HG02642 (cell line): Measurements from ENCODE around the gene RBM14.
A peak's percentile ranks its signal among the peaks of the same experiment; 100 is the strongest.
"Not testable (repeated sequence)": the region's sequence is repeated elsewhere in the genome, so short reads cannot be mapped to it uniquely, and the experiment has no call there.

Source experiments
- ATAC-seq: cut with Tn5 transposase; IDR thresholded peaks from one replicate; pipeline ENCODE4 v1.9.1; 2021; ENCODE audit warnings: mild to moderate bottlenecking; ENCODE audit not compliant: unreplicated experiment, poor library complexity

Gene RBM14, protein sequence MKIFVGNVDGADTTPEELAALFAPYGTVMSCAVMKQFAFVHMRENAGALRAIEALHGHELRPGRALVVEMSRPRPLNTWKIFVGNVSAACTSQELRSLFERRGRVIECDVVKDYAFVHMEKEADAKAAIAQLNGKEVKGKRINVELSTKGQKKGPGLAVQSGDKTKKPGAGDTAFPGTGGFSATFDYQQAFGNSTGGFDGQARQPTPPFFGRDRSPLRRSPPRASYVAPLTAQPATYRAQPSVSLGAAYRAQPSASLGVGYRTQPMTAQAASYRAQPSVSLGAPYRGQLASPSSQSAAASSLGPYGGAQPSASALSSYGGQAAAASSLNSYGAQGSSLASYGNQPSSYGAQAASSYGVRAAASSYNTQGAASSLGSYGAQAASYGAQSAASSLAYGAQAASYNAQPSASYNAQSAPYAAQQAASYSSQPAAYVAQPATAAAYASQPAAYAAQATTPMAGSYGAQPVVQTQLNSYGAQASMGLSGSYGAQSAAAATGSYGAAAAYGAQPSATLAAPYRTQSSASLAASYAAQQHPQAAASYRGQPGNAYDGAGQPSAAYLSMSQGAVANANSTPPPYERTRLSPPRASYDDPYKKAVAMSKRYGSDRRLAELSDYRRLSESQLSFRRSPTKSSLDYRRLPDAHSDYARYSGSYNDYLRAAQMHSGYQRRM

DNA sequence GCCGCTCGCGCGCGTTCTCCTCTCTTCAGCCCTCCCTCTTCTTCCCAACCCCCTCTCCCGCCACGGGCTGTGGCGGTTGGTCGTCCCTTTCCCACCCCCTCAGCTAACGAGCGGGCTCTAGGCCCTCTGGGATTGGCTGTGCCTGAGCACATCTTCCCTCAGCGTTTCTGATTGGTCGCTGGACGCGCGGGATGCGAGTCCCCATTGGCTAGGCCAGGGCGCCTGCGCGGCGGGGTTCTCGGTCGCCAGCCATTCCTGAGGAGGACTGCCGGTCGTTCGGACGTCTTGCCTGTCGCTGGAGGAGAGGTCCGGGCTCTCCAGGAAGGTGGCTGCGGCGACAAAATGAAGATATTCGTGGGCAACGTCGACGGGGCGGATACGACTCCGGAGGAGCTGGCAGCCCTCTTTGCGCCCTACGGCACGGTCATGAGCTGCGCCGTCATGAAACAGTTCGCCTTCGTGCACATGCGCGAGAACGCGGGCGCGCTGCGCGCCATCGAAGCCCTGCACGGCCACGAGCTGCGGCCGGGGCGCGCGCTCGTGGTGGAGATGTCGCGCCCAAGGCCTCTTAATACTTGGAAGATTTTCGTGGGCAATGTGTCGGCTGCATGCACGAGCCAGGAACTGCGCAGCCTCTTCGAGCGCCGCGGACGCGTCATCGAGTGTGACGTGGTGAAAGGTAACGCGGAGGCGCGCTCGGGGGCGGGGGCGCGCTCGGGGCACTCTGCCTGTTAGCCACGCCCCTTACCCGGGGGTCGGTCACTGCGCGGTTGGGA is at the start of gene RBM14:
TSS of gene RBM14 (plus strand) at position 252 of the 776 bp plus-strand sequence. CDS start at position 343, 91 bp downstream.
- peak; percentile 92 for ATAC-seq

- no peak for ATAC-seq
These were observed 48.7 kb upstream of the RBM14 start for GRCh38 chr11:66567787-66568123.

DNA sequence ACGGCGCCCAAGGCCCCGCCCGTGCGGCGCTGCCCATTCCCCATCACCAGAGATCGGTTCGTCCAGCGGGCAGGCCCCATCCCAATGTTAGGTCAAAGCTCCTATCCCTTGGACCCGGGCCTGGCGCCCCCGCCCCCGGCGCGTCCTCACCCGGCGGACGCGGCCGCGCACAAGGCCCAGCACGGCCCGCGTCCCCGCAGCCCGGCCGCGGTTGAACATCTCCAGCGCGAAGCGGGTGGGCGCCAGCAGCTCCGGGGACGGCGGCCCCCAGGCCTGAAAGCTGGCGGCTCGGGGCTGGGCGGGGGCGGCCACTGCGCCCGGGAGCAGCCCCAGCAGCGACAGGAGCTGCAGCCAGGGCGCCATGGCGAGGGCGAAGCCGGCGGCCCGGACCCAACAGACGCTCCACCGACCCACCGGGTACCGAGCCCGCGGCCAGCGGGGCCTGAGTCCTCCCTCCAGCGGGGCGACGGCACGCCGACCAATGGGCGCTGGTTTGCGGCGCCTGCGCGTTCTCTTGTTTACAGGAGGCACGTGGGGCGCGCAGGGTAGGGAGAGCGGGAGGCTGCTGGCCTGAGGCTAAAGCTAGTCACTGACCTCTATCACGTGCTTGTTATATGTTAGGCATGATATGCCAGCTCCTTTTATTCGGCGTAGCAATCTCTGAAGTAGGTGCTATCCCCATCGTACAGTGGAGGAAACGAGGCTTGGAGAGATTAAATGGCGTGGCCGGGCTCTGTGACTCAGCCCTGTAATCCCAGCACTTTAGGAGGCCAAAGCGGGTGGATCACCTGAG is 48.1 kb upstream of the RBM14 start, which contains the start of gene CTSF:
TSS of gene CTSF (minus strand) at position 483 of the 793 bp plus-strand sequence. CDS start at position 363, 120 bp downstream.
- no peak for ATAC-seq

GRCh38 chr11:66569076-66569475 is 47.4 kb upstream of the RBM14 start:
- ATAC-seq = no peak

DNA sequence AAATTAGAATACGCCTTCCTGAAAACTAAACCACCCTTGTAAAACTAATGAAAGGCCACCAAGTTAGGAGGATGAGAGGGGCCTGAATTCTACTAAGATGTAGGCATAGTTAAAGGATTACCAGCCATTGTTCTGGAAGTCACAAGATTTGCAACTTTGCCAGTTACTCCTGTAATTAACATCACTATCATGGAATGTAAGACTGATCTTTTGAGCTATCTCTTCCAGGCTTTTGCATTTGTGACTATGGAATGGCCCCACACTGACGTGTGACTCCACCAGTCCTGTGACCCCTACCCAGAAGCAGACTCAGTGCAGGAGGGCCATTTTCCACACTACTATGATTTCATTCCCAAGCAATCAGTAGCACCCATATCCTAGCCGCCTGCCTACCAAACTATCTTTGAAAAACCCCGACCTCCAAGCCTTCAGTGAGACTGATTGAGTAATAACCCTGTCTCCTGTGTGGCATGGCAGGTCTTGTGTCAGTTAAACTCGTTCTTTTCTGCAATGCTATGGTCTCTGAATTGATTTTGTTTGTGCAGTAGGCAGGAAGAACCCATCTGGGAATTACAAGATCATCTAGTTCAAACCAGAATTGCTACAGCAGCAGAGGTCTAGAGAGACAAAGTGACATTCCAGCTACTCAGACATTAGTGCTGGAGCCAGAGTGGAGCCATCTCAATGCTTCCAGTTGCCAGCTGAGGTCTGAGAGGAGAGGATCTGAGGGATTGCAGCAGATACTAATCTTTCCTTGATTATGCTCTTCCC is 46.2 kb upstream of the RBM14 start:
- ATAC-seq = no peak

GRCh38 chr11:66570850-66571180 is 45.6 kb upstream of the RBM14 start:
- ATAC-seq = no peak

- ATAC-seq = no peak
These were observed 37.3 kb upstream of the RBM14 start for GRCh38 chr11:66579017-66579606.

DNA sequence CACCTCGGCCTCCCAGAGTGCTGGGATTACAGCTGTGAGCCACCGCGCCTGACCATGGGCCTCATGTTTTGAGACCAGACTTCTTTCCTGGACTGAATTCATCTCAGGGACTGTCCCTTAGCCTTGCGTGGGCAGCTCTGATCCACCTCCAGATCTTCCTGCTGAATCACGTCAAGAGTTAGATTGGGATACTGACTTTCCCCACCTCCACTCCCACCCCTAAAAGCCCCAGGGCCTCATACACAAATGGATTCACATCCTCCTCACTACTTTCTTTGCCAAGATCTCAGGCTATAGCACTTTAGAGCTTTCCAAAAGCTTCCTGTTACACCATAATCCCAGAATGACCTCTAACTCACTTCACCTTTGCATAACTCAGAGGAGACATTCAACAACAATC is 35.6 kb upstream of the RBM14 start:
- no peak for ATAC-seq

DNA sequence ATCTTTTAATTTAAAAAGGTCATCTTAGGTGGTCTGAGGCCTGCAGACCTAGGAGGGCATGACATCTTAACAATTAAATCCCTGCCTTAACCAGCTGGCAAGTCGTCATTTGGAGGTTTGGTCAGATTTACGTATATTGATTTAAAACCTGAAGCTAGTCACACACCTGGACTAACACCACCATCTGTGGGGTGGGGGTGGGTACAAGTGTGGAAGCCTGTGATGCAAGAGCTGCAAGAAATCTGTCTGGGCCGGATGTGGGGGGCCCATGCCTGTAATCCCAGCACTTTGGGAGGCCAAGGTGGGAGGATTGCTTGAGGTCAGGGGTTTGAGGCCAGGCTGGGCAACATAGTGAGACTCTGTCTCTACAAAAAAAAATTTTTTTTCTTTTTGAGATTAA is 35.2 kb upstream of the RBM14 start:
- ATAC-seq = no peak

- not testable (repeated sequence) for ATAC-seq
These were observed 33.8 kb upstream of the RBM14 start for GRCh38 chr11:66582565-66583147.

- ATAC-seq = not testable (repeated sequence)
These were observed 31.0 kb upstream of the RBM14 start for GRCh38 chr11:66585447-66585846.

GRCh38 chr11:66586136-66586535 is 30.3 kb upstream of the RBM14 start:
- no peak for ATAC-seq

GRCh38 chr11:66589315-66589714 is 27.1 kb upstream of the RBM14 start:
- ATAC-seq = not testable (repeated sequence)

DNA sequence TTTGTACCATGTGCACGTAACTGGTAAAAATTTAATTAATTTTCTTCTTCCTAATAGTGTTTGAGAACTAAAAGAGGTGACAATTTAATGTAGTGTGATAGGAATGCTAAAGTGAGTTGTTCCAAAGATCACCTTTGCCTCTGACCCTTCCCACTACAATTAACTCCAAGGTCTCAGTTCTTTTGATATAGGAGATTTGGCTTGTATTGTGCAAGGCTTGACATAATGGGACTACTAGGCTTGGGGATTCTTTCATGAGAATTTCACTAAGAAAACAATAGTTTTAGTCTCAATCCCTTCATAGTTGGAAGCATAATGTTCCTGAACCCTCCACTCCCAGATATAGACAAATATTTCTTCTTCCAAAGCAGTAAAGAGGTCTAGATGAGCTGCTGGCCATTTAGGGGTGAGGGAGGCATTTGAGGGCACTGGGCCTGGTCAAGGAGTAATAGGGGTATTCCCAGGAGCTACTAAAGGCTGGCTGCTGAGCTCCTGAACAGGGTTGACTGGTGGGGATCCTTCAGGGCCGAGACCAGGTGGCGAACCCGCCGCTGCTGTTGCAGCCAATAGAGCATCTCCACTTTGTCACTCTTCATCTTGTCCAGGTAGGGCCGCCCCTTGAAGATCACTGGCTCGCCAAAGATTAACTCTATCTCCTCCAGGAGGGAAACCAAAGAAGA is 26.3 kb upstream of the RBM14 start:
- no peak for ATAC-seq

DNA sequence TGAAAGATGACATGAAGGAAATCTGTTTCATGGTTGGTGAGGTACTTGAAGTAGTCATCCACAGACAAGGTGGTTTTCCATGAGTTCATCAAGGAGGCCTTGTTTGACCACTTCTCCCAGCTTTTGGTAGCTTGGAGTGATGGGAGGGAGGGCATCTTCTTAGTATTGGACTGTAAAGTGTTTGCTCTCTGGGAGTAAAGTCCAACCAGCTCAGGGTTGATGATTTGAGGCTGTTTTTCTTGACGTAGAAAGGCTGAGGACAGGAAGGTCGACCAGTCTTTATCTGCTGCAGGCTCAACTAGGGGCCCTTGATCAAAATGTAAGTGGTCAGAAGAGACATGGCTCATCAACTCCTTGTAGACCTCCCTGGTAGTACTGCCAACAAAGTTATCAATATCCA is 25.3 kb upstream of the RBM14 start:
- no peak for ATAC-seq

- peak; percentile 93 for ATAC-seq
These were observed 23.8 kb upstream of the RBM14 start, which contains the start of the genes CCDC87 and CCS for GRCh38 chr11:66592457-66593302. Gene CCDC87, minus strand, starts transcription at chr11:66593063. Its CDS starts 48 bp downstream, at chr11:66593015. Gene CCS, plus strand, starts transcription at chr11:66593185. Its CDS starts 77 bp downstream, at chr11:66593262.

- ATAC-seq = peak; percentile 32
These were observed 23.2 kb upstream of the RBM14 start for GRCh38 chr11:66593303-66593635.
